ENCODE results near the gene TTC39C. TPM values are rescaled to one million over a fixed set of nuclear protein-coding genes. Genes with fewer than 3 reads are reported as not detected.

TTC39C gene
- total RNA-seq, 2 experiments from 2014 or later, result 84.0 to 95.1 TPM

DNA sequence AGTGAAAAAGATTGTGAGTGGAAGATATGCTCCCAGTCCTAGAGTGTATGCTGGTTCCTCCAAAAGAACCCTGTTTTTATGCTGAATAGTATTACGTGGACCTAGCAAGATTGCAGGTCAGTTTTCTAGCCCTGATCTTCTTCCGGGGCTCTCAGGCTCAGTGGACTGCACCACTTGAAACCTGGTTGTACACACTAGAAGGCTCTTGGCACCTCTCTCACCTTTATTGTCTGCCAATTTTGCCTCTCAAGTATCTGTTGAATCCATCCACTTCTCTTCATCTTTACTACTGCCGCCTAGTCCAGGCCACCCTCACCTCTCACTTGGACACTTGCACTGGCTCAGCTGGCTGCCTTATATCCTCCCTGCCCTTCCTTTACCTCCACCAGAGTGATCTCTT, 16.8 kb downstream of the TTC39C start:
- ATAC-seq (ENCODE audit: low read depth) (no peak), DNase-seq (no peak)
- Mint-ChIP-seq H3K27ac (peak overlapping the region; percentile 52), H3K4me3 (no peak overlapping the region), H3K27me3 (no peaks in the 10 kb centered on the region), H3K36me3 (peaks cover 26% of the 10 kb centered on the region), H3K9me3 (no peaks in the 10 kb centered on the region), H3K4me1 (peaks cover 34% of the 10 kb centered on the region)
- POLR2A ChIA-PET, result no interaction called here

DNA sequence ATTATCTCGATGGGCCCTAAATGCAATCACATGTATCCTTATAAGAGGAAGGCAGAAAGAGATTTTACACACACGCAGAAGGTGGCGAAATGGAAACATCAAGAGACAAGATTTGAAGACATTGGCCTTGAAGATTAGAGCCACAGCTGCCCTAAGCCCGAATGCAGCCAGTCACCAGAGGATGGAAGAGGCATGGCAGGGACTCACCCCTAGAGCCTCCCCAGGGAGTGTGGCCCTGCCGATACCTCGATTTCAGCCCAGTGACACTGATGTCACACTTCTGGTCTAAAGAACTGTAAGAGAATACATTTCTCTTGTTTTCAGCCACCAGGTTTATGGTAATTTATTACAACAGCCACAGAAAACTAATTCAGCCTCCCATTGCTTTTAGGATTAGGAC, 17.4 kb downstream of the TTC39C start:
- Mint-ChIP-seq H3K4me1 (peaks cover 28% of the 10 kb centered on the region), H3K4me3 (no peak overlapping the region), H3K27ac (no peak overlapping the region), H3K9me3 (no peaks in the 10 kb centered on the region), H3K36me3 (peaks cover 24% of the 10 kb centered on the region), H3K27me3 (no peaks in the 10 kb centered on the region)
- ATAC-seq (ENCODE audit: low read depth), result no peak
- DNase-seq, result no peak
- POLR2A ChIA-PET, result no interaction called here

DNA sequence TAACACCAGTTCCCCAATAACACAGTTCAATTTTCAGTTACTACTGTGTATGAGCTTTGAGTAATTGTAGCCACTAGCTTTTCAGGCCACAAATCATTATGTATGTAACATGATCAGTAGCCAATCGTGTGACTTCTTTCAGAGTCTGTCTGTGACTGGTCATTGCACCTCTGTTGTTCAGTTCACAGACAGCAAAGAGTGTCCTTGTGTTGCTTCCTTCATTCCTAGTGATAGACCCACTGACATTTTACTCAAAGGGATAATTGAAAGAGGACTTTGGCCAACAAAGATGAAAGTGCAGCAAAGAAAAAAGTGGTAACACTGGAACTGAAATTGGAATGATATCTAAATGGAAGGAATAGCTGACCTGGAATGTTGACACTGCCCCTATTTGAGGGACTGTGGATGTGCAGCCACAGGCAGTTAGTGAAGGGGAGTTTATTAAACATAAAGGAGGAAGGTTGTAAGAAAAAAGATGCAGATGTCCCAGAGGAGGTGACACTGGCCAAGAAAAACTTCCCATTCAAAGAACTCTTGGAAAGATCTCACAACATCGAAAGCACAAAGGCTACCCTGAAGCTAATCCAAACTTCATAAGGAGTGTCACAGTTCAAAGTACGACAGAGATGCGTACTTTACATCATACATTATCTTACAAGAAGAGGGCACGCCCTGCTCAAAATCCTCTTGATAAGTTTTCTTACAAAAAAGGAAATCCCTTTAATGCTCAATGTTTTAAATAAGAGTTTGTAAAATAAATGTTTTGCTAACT, 19.3 kb downstream of the TTC39C start:
- H3K4me1 Mint-ChIP-seq, result peaks cover 28% of the 10 kb centered on the region
- H3K27ac Mint-ChIP-seq, result no peak overlapping the region
- POLR2A ChIA-PET, result interaction anchor here (0.6 kb wide), 1 partner anchor 77 kb away, joined by 3 read pairs; no protein-coding TSS in a partner anchor
- no peaks in the 10 kb centered on the region for H3K27me3 Mint-ChIP-seq
- ATAC-seq (ENCODE audit: low read depth) (no peak), DNase-seq (no peak)
- H3K9me3 Mint-ChIP-seq, result no peaks in the 10 kb centered on the region
- H3K36me3 Mint-ChIP-seq, result peaks cover 31% of the 10 kb centered on the region
- no peak overlapping the region for H3K4me3 Mint-ChIP-seq

DNA sequence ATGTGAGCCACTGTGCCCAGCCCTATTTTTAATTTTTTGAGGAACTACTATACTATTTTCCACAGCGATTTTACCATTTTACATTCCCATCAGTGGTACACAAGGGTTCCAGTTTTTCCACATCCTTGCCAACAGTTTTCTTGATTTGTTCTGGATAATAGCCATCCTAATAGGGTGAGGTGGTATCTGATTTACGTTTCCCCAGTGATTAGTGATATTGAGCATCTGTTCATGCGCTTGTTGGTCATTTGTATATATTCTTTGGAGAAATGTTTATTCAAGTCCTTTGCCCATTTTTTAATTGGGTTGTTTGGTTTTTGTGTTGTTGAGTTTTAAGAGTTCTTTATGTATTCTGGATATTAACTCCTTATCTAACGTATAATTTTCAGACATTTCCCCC, 20.8 kb downstream of the TTC39C start:
- Mint-ChIP-seq H3K27me3 (no peaks in the 10 kb centered on the region), H3K9me3 (no peaks in the 10 kb centered on the region), H3K36me3 (peaks cover 38% of the 10 kb centered on the region), H3K27ac (no peak overlapping the region), H3K4me1 (peaks cover 33% of the 10 kb centered on the region), H3K4me3 (no peak overlapping the region)
- DNase-seq, result no peak
- POLR2A ChIA-PET, result no interaction called here
- no peak for ATAC-seq (ENCODE audit: low read depth)

DNA sequence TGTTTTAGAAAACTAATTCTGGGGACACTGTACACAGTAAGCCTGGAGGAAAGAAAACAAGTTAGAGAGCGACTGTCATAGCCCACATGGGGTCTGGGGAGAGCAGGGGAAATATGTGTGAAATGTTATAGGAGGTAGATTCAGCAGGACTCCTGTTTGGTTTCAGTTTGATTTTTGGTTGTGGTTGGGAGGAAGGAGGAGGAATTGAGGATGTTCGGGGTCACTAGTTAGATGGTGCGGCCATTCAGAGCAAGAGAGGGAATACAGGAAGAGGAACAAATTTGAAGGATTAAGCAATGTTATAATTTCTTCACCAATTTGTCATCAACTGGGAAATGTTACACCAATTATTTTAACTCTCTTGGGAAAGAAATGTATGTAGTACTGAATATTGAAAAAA, 25.1 kb downstream of the TTC39C start:
- POLR2A ChIA-PET, result no interaction called here
- Mint-ChIP-seq H3K27ac (peak overlapping the region; percentile 3), H3K4me1 (peaks cover 29% of the 10 kb centered on the region), H3K27me3 (no peaks in the 10 kb centered on the region), H3K4me3 (no peak overlapping the region), H3K36me3 (peaks cover 39% of the 10 kb centered on the region), H3K9me3 (no peaks in the 10 kb centered on the region)
- no peak for DNase-seq
- ATAC-seq (ENCODE audit: low read depth), result no peak

DNA sequence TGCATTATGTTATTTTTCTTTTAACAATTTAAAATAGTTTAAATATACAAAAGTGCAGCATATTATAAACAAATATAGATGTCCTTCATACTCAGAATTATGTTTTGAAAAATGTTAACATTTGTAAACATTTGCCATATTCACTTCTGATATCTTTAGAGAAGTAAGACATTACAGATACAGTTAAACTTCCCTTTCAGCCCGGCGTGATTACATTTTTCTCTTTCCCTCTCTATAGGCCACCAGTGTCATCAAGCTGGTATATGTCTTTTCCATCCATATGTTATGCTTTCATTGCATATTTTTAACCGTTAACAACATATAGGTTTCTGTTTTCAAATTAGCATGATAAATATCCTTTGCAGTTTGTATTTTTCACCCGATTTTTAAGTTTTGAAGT, 27.1 kb downstream of the TTC39C start:
- no peaks in the 10 kb centered on the region for H3K27me3 Mint-ChIP-seq
- no peak for DNase-seq
- no peak for ATAC-seq (ENCODE audit: low read depth)
- peaks cover 28% of the 10 kb centered on the region for H3K4me1 Mint-ChIP-seq
- no peak overlapping the region for H3K27ac Mint-ChIP-seq
- no peaks in the 10 kb centered on the region for H3K9me3 Mint-ChIP-seq
- POLR2A ChIA-PET, result no interaction called here
- H3K36me3 Mint-ChIP-seq, result peaks cover 40% of the 10 kb centered on the region
- no peak overlapping the region for H3K4me3 Mint-ChIP-seq

DNA sequence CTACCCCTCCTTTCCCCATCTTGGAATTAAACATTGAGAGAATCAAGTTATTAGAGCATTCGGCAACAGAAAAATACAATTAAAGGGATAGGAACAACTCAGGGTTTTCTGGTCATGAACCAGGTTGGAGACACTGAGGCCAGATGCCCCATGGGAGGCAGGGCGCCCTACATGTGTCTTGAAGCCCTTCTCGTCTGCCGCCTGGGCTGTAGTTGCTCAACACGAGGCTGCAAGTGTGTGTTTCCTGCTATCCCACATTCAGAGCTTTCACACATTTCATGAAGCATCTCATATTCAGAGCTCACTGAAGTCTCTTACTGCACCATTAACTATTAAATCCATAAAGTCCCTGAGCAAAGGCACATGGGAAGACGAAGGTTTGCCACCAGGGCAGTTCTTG, 28.8 kb downstream of the TTC39C start:
- Mint-ChIP-seq H3K9me3 (no peaks in the 10 kb centered on the region), H3K27ac (no peak overlapping the region), H3K36me3 (peaks cover 32% of the 10 kb centered on the region), H3K4me3 (no peak overlapping the region), H3K27me3 (no peaks in the 10 kb centered on the region), H3K4me1 (peaks cover 26% of the 10 kb centered on the region)
- POLR2A ChIA-PET, result no interaction called here
- no peak for ATAC-seq (ENCODE audit: low read depth)
- no peak for DNase-seq

DNA sequence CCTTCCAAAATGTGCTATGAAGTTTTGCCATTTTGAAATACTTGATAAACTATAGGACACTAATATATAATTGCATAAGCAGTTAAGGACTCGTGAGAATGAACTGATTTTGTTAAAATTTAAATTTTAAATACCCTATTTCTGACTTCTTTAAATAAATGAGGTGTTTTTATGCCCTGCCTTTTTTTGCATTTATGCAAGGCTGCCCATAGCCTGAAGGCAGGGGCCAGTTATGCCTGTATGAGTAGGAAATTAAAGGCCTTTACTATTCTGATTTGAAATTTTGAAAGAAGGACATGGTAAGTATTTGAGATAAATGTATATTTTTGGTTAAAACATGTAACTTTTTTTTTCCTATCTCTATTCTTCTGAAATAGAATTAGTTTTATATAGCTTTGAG, 33.7 kb downstream of the TTC39C start:
- POLR2A ChIA-PET, result no interaction called here
- Mint-ChIP-seq H3K9me3 (no peaks in the 10 kb centered on the region), H3K36me3 (peaks cover 26% of the 10 kb centered on the region), H3K27me3 (no peaks in the 10 kb centered on the region), H3K4me1 (peaks cover 36% of the 10 kb centered on the region), H3K4me3 (no peak overlapping the region), H3K27ac (no peak overlapping the region)
- no peak for DNase-seq
- no peak for ATAC-seq (ENCODE audit: low read depth)

DNA sequence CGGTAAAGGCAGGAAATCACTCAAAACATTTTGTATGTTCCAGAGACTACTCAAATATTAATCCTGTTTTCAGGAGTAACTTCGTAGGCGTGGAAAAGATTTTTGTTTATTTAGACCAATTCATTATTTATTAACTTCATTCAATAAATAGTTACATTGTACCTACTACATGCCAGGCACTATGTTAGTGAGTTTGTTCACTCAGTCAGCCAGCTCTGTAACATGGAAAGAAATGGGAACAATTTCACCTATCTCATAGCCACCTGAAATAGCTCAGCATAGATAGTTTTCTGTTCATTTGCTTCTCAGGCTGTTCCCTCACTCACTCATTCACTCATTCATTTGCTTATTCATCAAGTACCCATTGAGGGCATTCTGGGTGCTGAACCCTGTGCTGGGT, 34.6 kb downstream of the TTC39C start:
- H3K36me3 Mint-ChIP-seq, result peaks cover 19% of the 10 kb centered on the region
- no peak overlapping the region for H3K4me3 Mint-ChIP-seq
- no peak overlapping the region for H3K27ac Mint-ChIP-seq
- no peaks in the 10 kb centered on the region for H3K27me3 Mint-ChIP-seq
- no peaks in the 10 kb centered on the region for H3K9me3 Mint-ChIP-seq
- H3K4me1 Mint-ChIP-seq, result peaks cover 39% of the 10 kb centered on the region
- DNase-seq, result no peak
- POLR2A ChIA-PET, result no interaction called here
- no peak for ATAC-seq (ENCODE audit: low read depth)

DNA sequence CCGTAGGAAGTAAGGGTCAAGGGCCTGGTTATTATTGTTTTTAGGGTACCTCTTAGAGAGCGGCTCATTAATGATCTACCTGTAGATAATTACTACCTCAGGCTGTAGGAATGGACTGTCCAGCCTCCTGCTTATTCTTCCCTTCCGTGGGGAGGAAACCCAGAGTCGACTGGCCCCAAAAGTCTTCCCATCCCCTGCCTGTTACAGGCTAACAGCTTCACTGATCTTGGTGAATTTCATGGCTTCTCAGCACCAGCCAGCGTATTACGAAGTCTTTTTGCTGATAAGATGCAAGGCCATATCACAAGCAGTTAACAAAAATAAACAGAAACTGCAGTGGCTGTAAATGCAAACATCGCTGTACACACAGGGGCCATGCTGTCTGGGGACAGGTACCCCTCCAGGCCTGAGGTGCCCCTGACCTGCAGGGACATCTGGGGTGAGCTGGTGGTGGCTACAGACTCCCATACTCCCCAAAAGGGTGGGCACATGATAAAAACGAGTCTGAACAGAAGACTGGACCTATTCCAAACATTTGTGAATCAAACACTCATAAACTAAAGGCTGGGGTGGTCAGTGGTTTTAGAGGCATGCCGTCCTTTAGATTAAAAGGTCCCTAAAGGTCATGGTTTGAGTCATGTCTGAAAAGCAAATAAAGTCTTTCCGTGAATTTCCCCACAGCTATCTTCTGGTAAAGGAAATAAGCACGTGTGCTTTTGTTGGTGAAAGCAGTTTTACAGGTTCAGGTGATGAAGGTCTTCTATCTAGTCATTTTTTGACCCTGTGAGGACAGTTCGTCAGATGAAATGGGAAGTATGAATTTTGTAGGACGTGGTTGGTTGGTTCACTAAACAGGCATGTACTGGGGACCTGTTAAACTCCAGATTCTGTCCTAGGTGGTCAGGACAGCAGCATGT, 36.7 kb downstream of the TTC39C start:
- Mint-ChIP-seq H3K27me3 (no peaks in the 10 kb centered on the region), H3K36me3 (peaks cover 16% of the 10 kb centered on the region), H3K4me1 (peaks cover 52% of the 10 kb centered on the region), H3K4me3 (no peak overlapping the region), H3K27ac (no peak overlapping the region), H3K9me3 (no peaks in the 10 kb centered on the region)
- POLR2A ChIA-PET, result no interaction called here
- DNase-seq, result no peak
- peak; percentile 16 for ATAC-seq (ENCODE audit: low read depth)

DNA sequence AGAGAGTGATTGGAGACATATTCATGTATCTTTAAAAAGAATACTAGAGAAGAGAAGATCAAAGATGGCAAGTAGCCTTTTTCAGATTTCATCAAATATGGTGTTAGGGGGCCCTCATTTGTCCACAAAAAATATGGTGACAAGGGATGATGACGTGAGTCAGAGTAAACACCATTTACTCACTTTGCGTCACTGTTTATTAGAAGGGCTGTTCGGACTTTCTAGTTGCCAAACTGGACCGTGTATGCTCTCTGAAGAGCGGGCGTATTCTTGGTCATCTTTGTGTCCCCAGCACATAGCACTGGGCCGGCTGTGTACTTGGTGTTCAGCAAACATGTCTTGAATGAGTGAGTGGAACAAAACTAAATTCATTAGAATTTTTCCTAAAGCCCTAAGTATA, 37.5 kb downstream of the TTC39C start:
- DNase-seq, result no peak
- no peaks in the 10 kb centered on the region for H3K27me3 Mint-ChIP-seq
- no peaks in the 10 kb centered on the region for H3K9me3 Mint-ChIP-seq
- no peak overlapping the region for H3K4me3 Mint-ChIP-seq
- no peak overlapping the region for H3K27ac Mint-ChIP-seq
- peaks cover 54% of the 10 kb centered on the region for H3K4me1 Mint-ChIP-seq
- ATAC-seq (ENCODE audit: low read depth), result no peak
- H3K36me3 Mint-ChIP-seq, result peaks cover 16% of the 10 kb centered on the region
- POLR2A ChIA-PET, result no interaction called here

DNA sequence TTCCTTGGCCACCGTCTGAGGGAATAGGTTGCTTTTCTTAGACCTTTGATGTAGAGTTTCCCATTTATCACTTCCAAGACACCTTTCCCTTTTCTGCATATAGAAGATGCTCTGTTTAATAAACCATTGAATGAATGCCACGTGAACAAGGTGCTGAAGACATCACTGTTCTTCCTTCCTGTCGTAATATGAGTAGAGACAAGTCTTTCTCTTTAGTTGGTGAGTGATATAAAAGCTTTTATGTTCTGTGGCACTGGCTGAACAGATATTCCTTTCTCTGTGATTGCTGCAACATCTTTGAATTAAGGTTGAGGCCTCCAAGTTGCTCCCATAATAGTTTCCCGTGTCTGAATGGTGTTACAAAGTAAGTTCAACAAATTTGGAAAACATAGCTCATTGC, 38.7 kb downstream of the TTC39C start:
- ATAC-seq (ENCODE audit: low read depth), result peak; percentile 53
- Mint-ChIP-seq H3K27ac (peak overlapping the region; percentile 1), H3K9me3 (peaks cover 3% of the 10 kb centered on the region), H3K27me3 (no peaks in the 10 kb centered on the region), H3K4me1 (peaks cover 52% of the 10 kb centered on the region), H3K4me3 (peak overlapping the region; percentile 1), H3K36me3 (peaks cover 25% of the 10 kb centered on the region)
- no peak for DNase-seq
- POLR2A ChIA-PET, result no interaction called here

DNA sequence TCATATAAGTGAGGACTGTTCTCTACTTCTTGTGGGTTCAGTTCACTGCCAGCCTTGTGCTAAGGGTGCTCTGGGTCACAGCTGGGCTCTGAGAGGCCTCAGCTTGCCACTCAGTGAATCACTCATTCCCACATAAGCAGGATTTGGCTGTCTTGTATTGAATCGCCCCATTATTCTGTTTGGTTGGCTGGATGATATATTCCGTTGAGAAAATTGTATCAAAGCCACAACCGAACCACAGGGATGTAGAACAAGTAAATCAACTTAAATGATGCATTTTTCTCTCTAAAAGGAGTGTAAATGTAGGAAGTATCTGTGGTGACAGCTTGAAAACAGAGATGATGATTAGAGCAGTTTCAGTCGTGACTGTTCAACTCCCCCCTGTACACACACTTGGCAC, 39.6 kb downstream of the TTC39C start:
- DNase-seq (no peak), ATAC-seq (ENCODE audit: low read depth) (peak; percentile 51)
- Mint-ChIP-seq H3K4me3 (peak overlapping the region; percentile 28), H3K4me1 (peaks cover 50% of the 10 kb centered on the region), H3K27ac (peak overlapping the region; percentile 31), H3K9me3 (peaks cover 3% of the 10 kb centered on the region), H3K36me3 (peaks cover 27% of the 10 kb centered on the region), H3K27me3 (no peaks in the 10 kb centered on the region)
- POLR2A ChIA-PET, result no interaction called here
